Measurements from ENCODE around the gene ATP11B. TPM values are rescaled to one million over a fixed set of nuclear protein-coding genes. Genes with fewer than 3 reads are reported as not detected.

Gene ATP11B
- total RNA-seq, 1 experiment from 2014 or later = 70.1 TPM

DNA sequence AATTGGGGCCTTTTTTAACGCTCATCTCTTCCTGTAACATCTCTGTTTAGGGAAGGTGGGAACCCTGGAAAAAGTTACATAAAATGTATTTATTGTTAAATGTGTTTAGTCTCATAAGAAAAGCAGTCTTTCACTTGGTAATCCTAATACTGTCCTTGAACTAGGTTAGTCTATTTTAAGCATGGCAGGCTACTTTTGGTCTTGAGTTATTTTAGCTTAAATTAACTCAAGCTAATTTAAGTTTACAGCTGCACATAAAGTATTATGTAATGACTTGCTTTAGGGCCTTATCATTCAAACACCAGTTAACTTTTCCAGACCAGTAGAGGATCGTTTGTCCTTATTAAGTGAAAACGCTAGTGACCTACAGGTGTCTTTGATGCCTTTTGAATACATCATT is 123.8 kb downstream of the ATP11B start:
- POLR2A ChIA-PET (ENCODE audit: low non-redundant PET) = no interaction called here
- Histone ChIP-seq H3K27me3 (replicated peaks; ENCODE audit: insufficient read depth, low read depth, low read length, poor library complexity) (no peaks in the 10 kb centered on the region), H3K27ac (ENCODE audit: low read depth, low read length, poor library complexity, severe bottlenecking) (no peak overlapping the region), H3K4me3 (ENCODE audit: low read depth, low read length, poor library complexity, severe bottlenecking) (no peak overlapping the region), H3K36me3 (ENCODE audit: insufficient read depth, low read length, poor library complexity, severe bottlenecking) (no peaks in the 10 kb centered on the region), H3K4me1 (ENCODE audit: insufficient read depth, low read length, poor library complexity, severe bottlenecking) (peaks cover 8% of the 10 kb centered on the region), H3K9me3 (ENCODE audit: low read depth, low read length, poor library complexity, severe bottlenecking) (no peaks in the 10 kb centered on the region)
- intact Hi-C loops (cut with micrococcal nuclease; ENCODE audit: unreplicated experiment) = no loop called here
- BruUV-seq (replicated peaks) = no TSS peak
- CTCF ChIA-PET = no interaction called here
- no peak for DNase-seq (ENCODE audit: low spot score)
- TF ChIP-seq, protein P1, sequence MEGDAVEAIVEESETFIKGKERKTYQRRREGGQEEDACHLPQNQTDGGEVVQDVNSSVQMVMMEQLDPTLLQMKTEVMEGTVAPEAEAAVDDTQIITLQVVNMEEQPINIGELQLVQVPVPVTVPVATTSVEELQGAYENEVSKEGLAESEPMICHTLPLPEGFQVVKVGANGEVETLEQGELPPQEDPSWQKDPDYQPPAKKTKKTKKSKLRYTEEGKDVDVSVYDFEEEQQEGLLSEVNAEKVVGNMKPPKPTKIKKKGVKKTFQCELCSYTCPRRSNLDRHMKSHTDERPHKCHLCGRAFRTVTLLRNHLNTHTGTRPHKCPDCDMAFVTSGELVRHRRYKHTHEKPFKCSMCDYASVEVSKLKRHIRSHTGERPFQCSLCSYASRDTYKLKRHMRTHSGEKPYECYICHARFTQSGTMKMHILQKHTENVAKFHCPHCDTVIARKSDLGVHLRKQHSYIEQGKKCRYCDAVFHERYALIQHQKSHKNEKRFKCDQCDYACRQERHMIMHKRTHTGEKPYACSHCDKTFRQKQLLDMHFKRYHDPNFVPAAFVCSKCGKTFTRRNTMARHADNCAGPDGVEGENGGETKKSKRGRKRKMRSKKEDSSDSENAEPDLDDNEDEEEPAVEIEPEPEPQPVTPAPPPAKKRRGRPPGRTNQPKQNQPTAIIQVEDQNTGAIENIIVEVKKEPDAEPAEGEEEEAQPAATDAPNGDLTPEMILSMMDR (conservative IDR thresholded peaks at IDR 0.05; ENCODE audit: low read depth, low read length) = no peak
- TF ChIP-seq EZH2 (IDR thresholded peaks at IDR 0.05; ENCODE audit: borderline replicate concordance, low read depth, low read length, poor library complexity, severe bottlenecking) = no peak

DNA sequence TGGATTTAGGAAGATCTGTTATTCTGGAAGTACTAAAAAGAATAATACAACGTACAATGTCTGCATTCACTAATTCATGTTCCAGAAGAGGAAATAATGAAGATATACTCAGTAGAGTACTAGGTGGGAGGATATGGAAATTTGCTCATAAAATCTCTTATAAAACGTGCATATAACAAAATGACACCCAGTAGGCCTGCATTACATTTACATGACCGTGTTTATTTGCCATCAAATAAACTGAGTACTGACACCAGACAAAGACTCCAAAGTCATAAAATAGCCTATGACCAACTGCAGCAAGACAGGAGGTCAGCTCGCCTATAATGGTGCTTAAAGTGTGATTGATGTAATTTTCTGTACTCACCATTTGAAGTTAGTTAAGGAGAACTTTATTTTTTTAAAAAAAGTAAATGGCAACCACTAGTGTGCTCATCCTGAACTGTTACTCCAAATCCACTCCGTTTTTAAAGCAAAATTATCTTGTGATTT is 126.6 kb downstream of the ATP11B start:
- ChIA-PET CTCF (no interaction called here), POLR2A (ENCODE audit: low non-redundant PET) (no interaction called here)
- no peak for TF ChIP-seq EZH2 (IDR thresholded peaks at IDR 0.05; ENCODE audit: borderline replicate concordance, low read depth, low read length, poor library complexity, severe bottlenecking)
- TF ChIP-seq, protein P1 (conservative IDR thresholded peaks at IDR 0.05; ENCODE audit: low read depth, low read length) = no peak
- Histone ChIP-seq H3K4me1 (ENCODE audit: insufficient read depth, low read length, poor library complexity, severe bottlenecking) (peaks cover 8% of the 10 kb centered on the region), H3K27ac (ENCODE audit: low read depth, low read length, poor library complexity, severe bottlenecking) (peak overlapping the region; percentile 20), H3K9me3 (ENCODE audit: low read depth, low read length, poor library complexity, severe bottlenecking) (no peaks in the 10 kb centered on the region), H3K36me3 (ENCODE audit: insufficient read depth, low read length, poor library complexity, severe bottlenecking) (no peaks in the 10 kb centered on the region), H3K4me3 (ENCODE audit: low read depth, low read length, poor library complexity, severe bottlenecking) (no peak overlapping the region), H3K27me3 (replicated peaks; ENCODE audit: insufficient read depth, low read depth, low read length, poor library complexity) (no peaks in the 10 kb centered on the region)
- no peak for DNase-seq (ENCODE audit: low spot score)
- no TSS peak for BruUV-seq (replicated peaks)
- intact Hi-C loops (cut with micrococcal nuclease; ENCODE audit: unreplicated experiment) = no loop called here

DNA sequence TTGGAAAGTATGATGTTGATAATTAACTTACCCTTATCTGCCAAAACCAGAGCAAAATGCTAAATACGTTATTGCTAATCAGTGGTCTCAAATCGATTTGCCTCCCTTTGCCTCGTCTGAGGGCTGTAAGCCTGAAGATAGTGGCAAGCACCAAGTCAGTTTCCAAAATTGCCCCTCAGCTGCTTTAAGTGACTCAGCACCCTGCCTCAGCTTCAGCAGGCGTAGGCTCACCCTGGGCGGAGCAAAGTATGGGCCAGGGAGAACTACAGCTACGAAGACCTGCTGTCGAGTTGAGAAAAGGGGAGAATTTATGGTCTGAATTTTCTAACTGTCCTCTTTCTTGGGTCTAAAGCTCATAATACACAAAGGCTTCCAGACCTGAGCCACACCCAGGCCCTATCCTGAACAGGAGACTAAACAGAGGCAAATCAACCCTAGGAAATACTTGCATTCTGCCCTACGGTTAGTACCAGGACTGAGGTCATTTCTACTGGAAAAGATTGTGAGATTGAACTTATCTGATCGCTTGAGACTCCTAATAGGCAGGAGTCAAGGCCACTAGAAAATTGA is 127.3 kb downstream of the ATP11B start:
- no peaks in the 10 kb centered on the region for H3K36me3 ChIP-seq (ENCODE audit: insufficient read depth, low read length, poor library complexity, severe bottlenecking)
- peak; percentile 49 for DNase-seq (ENCODE audit: low spot score)
- POLR2A ChIA-PET (ENCODE audit: low non-redundant PET) = no interaction called here
- BruUV-seq (replicated peaks) = no TSS peak
- no peaks in the 10 kb centered on the region for H3K27me3 ChIP-seq (replicated peaks; ENCODE audit: insufficient read depth, low read depth, low read length, poor library complexity)
- CTCF ChIA-PET = no interaction called here
- intact Hi-C loops (cut with micrococcal nuclease; ENCODE audit: unreplicated experiment) = no loop called here
- peaks cover 8% of the 10 kb centered on the region for H3K4me1 ChIP-seq (ENCODE audit: insufficient read depth, low read length, poor library complexity, severe bottlenecking)
- no peaks in the 10 kb centered on the region for H3K9me3 ChIP-seq (ENCODE audit: low read depth, low read length, poor library complexity, severe bottlenecking)
- no peak for TF ChIP-seq EZH2 (IDR thresholded peaks at IDR 0.05; ENCODE audit: borderline replicate concordance, low read depth, low read length, poor library complexity, severe bottlenecking)
- TF ChIP-seq, protein P1 (conservative IDR thresholded peaks at IDR 0.05; ENCODE audit: low read depth, low read length) = no peak
- H3K4me3 ChIP-seq (ENCODE audit: low read depth, low read length, poor library complexity, severe bottlenecking) = no peak overlapping the region
- peak overlapping the region; percentile 20 for H3K27ac ChIP-seq (ENCODE audit: low read depth, low read length, poor library complexity, severe bottlenecking)

All from A673 (cell line).